ENCODE results near the gene NDUFAF8.

The NDUFAF8 gene

DNA sequence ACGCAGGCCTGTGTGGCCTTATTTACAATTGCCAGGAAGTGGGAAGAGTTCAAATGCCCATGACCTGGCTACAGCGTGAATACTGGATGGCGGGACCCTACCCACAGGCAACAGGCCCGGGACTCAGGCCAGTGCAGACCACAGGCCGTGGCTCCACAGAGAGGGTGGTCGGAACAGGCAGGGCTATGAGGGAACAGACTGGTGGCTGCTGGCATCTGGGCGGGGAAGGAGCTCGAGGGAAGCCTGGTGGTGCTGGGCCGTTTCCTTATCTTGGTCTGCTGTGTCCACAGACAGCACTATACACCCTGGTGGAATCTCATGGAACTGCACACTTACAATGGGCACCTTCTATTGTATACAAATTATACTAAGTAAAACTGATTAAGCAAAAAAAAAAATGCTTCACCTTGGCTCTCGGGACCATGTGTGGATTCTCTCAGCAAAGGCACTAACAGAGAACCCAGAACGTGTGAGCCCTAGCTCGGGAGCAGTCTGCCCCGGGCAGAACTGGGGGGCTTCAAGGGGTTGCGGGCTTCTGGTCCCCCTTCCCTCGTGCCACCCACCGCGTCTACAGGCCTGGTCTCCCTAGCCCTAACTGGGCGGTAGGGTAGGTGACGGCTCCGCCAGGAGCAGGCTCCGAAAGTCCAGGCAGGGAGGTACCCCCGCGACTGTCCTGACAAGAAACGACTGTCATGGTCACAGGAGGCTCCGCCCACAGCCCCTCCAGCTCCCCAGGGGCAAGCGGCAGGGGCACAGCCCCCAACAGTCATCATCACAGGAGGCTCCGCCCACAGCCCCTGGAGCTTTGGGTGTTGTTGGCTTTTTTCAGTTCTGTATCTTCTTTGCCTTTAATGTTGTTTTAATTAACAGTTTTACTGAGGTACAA, 38.2 kb upstream of the NDUFAF8 start:
- peak; percentile 40 for DNase-seq (ENCODE audit: insufficient read length, low spot score)
- FAIRE-seq = no peak

DNA sequence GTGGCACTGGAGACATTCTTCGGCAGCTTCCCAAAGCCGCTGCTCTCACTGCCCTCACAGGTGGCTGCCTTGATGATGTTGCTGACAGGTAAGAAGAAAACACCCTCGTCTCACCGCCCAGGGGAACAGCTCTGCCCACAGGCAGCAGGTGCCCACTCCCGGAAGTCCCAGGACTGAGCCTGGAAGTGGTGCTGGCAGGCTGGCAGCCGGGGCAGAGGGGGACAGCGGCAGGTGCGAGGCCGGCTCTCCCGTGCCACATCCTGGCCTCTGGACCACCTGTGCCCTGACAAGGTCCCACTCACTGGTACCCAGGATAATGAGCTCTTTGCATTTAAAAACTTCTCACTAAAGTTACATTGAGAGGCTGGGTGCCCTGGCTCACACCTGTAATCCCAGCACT, 36.8 kb upstream of the NDUFAF8 start:
- DNase-seq (ENCODE audit: insufficient read length, low spot score) (no peak), FAIRE-seq (no peak)

DNA sequence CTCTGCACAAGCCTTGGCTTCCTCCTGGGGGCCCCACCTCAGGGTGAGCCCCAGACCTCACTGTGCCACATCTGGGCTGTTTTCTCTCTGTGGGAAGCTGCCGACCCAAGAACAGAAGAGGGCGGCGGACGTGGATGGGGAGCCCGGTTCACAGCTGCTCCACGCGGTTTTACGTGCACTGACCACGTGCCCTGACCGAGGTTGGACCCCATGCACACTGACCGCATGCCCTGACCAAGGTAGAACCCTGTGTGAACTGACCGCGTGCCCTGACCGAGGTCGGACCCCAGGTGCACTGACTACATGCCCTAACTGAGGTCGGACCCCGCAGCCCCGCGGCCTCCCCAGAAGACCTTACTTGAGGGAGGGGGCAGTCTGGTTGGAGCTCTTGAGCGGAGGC, 36.0 kb upstream of the NDUFAF8 start:
- no peak for FAIRE-seq
- no peak for DNase-seq (ENCODE audit: insufficient read length, low spot score)

DNA sequence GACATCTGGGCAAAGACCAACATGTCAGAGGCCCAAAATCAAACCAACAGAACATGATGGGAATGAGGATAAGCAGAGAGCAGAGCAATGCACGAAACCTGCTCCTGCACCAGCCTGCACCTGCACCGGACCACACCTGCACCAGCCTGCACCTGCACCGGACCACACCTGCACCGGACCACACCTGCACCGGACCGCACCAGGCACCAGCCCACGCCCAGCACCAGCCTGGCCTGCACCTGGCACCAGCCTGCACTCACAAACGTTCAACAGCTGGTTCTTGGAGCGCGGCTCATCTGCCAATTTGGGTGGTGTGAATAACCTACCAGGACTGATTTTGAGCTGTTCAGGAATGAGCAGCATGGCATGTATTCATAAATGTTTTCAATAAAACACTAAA, 34.5 kb upstream of the NDUFAF8 start:
- FAIRE-seq (no peak), DNase-seq (ENCODE audit: insufficient read length, low spot score) (no peak)

DNA sequence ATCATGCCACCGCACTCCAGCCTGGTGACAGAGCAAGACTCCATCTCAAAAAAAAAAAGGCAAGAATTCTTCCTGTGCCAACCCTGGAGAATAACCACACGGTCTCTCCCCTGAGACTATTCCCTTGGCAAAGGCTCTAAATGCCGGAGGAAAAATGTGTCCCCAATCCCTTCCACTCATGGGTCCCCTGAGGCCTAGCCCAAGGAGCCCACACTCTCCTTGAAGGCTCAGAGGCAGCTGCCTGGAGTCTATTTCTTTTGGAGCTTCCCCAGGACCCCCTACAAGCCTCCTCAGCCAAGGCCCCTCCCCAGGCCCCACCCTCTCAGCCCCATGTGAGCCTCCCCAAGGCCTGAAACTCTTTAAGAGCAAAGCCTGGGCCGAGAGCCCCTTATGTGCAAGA, 33.0 kb upstream of the NDUFAF8 start:
- no peak for FAIRE-seq
- DNase-seq (ENCODE audit: insufficient read length, low spot score) = no peak

DNA sequence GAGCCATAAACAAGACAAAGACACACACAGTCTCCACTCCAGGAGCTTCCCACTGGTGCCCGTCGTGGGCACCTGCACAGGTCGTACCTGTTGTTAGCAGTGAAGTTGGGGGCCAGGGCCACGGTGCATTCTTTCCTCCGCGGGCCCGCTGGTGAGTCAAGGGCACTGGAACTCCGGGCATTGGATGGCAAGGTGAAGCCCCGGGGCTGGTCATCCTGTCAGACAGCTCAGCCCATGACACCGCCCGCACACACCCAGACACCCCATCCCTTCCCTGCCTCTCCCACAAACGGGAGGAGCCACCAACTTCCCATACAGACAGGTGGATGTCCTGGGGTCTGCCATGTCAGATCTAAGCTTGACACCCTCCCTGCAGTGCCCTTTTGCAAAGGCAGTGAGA, 32.5 kb upstream of the NDUFAF8 start:
- no peak for FAIRE-seq
- no peak for DNase-seq (ENCODE audit: insufficient read length, low spot score)

DNA sequence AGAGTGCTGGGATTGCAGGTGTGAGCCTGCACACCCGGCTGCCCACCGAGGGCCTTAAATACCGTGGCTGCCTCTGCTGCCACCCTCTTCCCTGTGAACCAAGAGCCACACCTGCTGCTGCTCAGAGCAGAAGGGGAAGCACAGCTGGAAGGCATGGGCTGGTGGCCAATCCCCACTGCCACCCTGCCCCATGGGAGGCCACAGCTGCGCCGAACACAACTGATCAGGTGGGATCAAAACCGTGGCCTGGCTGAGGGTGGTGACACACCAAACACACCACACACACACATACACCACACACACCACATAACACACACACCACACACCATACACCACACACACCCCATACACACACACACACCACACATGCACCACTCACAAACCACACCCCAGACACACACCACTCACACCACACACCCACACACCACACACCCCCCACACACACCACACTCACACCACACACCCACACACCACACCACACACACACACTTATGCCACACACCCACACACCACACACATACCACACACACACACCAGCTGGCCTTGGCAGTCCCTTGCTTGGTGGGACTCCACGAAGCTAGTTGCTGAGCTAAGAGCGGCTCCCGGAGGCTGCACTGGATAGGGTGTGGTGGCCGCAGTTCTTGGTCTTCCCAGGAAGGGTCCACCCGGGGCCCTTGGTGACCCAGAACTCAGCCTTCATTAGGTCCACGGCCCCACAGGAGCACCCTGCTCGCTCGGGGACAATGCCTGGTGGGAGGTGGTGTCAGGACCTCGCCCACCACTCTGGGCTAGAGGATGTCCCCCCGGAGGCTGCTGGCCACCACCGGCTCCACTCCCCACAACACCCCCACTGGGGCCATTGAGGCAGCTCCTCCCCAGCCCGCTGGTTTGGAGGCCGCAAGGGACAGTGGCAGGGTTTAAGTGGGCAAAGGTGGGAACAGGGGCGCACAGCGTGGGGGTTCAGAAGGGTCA, 31.2 kb upstream of the NDUFAF8 start:
- no peak for DNase-seq (ENCODE audit: insufficient read length, low spot score)
- FAIRE-seq = peak; percentile 98

DNA sequence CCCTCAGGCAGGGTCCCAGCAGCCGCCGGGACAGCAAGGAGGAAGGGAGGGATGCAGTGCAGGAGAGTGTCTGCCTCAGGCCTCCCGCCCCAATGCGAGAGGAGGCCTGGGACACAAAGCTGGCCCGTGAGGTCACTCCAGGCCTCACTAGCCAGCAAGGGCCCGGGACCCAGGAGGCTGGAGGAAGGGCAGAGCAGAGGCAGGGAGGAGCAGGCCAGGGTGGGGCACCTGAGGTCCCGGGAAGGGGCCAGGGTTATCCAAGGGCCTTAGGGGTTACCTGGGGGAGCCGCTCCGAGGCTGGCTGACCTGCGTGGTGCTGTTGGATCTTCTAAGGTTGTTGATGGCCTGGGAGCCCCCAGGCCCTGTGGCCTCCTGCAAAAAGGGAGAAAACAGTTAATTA, 30.5 kb upstream of the NDUFAF8 start:
- no peak for FAIRE-seq
- DNase-seq (ENCODE audit: insufficient read length, low spot score) = no peak

DNA sequence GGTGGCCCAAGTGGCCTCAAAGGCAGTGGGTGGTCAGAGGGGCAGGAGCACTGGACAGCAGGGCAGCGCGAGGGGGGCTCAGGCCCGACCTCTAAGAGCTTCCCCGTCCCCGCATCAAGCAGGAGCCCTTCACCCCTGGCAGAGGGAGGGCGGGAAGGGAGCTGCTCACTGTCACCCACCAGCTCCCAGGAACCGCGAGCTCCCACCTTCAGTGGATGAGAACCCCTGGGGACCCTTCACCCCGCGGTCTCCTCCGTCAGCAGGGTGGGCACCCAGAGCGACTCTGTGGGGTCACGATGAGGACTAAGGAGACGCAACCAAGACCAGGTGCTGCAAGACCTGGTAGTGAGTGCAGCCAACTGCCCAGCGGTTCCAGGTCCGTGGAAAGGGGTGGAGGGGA, 30.0 kb upstream of the NDUFAF8 start:
- DNase-seq (ENCODE audit: insufficient read length, low spot score) (no peak), FAIRE-seq (no peak)

DNA sequence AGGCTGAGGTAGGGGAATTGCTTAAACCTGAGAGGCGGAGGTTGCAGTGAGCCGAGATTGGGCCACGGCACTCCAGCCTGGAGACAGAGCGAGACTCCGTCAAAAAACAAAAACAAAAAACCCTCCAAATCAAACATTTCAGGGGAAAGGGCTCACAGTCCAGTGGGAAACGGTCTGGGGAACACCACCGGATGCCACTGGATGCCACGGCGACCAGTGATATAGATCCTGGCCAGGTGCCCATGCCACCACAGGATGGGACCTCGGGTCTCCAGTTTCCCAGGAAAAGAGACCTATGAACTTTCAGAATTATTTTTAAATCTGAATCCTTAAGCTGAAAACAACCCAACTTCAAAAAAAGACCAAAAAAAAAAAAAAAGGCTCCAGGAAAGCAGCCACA, 28.7 kb upstream of the NDUFAF8 start:
- no peak for DNase-seq (ENCODE audit: insufficient read length, low spot score)
- FAIRE-seq = no peak

DNA sequence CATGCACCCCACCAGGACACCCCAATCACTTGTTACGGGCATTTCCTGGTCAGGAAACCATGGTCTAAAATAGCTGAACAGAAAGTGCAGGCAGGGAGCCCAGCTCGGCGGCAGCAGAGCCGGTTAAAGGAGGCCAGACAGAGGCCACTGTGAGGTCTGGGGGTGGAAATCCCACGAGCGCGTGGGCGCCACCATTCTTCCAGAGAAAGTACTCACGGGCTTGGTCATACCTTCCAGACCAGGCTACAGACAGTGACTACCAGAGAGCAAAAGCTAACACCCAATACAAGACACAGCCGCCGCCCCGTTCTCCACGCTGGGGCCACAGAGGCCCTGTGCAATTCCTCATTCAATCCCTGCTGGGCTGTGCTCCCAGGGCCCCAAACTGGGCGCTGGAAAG, 28.2 kb upstream of the NDUFAF8 start:
- FAIRE-seq (no peak), DNase-seq (ENCODE audit: insufficient read length, low spot score) (no peak)

DNA sequence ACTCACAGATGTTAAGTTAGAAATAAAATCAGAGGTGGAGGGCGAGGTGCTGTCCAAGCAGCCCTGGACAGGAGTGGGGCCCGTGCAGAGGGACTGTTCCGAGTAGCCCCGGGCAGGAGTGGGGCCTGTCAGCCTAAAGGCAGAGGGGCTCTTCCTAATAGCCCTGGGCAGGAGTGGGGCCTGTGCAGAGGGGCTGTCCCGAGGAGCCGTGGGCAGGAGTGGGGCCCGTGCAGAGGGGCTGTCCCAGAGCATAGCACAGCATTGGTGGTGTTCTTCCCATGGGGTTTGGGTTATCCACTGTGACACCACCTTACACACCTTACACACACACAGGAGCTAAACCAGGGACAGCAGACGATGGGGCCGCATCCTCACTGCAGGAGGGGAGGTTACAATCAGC, 26.8 kb upstream of the NDUFAF8 start:
- DNase-seq (ENCODE audit: insufficient read length, low spot score) (no peak), FAIRE-seq (no peak)

DNA sequence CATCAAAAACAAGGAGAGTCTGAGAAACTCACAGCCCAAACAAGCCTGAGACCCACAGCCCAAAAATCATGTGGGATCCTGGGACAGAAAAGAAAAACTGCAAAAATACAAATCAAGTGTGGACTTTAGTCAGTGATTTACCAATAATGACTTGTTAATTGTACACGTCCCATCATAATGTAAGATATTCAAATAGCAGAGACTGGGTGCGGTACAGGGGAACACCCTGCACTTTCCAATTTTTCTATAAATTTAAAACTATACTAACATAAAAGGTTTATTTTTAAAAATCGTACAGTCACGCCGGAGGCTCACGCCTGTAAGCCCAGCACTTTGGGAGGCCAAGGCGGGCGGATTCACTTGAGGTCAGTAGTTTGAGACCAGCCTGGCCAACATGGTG, 25.1 kb upstream of the NDUFAF8 start:
- FAIRE-seq = no peak
- DNase-seq (ENCODE audit: insufficient read length, low spot score) = no peak

DNA sequence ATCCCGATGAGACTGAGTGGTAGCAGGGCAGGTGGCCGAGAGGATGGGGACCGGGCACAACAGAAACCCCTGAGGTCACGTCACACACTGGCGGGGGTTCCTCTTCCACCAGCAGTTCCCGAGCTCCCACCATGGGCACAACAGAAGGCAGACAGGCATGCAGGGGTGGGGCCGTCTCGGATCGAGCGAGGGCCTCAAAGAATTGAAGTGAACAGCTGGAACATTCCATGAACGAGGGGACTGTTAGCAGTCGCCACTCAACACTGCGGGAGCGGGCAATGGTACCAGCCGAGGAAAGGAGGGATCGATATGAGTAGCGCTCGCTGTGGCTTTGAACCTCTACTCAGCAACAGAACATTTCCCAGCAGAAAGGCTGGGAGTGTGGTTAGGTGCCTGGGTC, 21.6 kb upstream of the NDUFAF8 start:
- DNase-seq (ENCODE audit: insufficient read length, low spot score) (no peak), FAIRE-seq (no peak)

DNA sequence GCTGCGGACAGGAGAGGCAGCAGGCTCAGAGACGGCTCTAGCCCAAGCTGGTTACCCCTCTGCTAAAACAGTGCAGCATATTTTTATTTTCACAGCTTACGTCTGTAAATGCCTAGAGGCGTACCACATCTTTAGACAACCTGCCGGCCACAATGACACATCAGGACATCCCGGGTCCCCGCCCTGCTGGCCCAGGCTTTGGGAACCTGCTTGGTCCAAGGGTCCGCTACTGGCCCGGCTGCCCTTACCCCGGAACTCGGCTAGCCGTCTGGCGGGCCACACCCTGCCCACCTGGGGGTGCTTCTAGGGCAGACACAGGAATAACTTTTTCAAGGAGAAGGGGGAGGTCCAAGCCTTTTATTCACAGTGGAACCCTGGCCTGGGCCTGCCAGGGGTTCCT, 20.7 kb upstream of the NDUFAF8 start:
- no peak for FAIRE-seq
- no peak for DNase-seq (ENCODE audit: insufficient read length, low spot score)

DNA sequence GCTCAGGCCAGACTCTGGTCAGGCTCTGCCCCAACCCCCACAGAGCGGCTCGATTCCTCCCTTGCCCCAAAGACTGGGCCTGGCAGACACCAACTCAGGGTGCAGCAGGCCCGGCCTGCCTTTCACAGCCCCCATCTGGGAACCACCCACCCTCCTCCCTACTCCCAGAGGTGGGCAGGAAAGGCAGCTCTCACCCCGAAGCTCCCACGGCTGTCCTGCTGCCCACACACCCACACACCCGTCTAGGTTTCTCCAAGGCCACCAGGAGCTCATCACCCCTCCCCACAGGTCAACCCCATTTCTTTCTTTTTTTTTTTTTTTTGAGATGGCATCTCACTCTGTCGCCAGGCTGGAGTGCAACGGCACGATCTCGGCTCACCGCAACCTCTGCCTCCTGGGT, 20.1 kb upstream of the NDUFAF8 start:
- no peak for FAIRE-seq
- DNase-seq (ENCODE audit: insufficient read length, low spot score) = no peak

DNA sequence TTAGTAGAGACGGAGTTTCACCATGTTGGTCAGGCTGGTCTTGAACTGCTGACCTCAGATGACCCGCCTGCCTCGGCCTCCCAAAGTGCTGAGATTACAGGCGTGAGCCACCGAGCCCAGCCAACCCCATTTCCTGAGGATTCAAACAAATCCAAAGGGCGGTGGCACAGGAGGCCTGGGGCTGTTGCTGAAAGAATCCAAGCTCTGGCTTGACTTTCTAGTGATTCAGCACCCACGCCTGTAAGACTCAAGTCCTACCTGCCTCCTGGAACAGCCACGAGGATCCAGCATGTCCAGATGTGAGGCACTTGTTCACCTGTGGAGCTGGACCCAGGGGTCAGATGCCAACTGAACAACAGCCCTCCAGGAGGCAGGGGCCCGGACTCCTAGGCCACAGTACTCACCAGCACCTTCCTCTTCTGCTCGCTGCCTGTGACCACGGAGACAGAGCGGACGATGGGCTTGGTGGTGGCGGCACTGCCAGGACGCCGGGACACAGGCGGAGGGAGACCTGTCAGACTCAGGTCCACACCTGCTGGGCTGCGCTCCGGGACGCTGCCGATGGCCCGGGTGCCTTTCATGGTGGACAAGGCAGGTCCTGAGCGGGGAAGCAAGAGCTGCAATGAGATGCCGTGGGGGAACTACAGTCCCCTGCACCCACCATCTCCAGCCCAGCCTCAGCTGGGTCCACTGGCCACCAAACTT, 19.5 kb upstream of the NDUFAF8 start:
- DNase-seq (ENCODE audit: insufficient read length, low spot score) (no peak), FAIRE-seq (no peak)

DNA sequence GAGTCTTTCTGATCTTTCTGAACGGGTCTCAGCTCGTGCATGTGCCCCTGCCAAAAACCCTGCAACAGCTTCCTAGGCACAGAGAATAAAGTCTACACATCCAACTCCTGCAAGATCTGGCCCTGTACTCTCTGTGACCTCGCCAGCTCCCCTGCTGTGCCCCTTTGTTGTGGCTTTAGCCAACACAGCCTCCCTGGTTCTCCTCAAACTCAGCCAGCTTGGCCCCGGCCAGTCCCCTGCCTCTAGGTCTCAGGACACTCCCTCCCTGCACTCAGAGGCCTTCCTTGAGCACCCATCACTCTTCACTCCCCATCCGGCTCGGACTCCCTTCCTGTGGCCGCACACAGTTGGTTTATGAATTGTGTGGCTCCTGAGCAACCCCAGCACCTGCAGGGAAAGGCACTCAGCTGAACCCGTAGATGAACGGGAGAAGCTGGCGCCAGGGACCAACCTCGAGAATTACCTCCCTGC, 17.7 kb upstream of the NDUFAF8 start:
- DNase-seq (ENCODE audit: insufficient read length, low spot score) (no peak), FAIRE-seq (no peak)

DNA sequence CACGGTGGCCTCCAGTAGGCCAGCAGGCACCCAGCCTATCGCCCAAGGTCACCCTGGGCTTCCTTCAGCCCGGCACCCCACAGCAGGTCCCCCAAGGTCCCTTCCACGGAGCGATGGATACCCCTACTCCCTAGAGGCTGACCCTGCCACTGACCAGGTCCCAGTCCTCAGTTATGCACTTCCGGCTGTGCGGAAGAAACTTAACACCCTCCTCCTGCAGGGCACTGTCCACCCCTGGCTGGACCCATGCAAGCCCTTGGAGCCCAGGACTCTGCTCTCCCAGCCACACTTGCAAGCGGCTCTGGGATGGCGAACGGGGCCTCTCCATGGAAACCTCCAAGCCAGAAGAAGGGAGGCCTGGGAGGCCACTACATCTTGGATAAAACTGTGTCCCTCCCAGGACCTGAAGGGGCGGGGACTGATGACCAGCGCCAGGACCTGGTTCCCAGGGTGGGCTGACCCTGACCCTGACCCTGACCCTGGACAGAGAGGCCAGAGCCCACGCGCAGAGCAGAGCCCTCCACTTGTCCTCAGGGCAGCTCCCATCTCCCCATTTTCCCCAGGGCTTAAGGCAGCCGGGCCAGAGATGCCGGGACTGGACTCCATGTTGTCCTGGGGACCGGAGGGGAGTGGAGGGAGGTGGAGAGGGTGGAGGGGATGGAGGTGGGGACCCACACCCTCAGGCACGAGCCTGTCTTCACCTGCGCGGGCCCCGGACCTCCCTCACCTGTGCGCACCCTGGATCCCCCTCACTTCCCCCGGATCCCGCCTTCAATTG, 17.1 kb upstream of the NDUFAF8 start:
- FAIRE-seq = no peak
- DNase-seq (ENCODE audit: insufficient read length, low spot score) = no peak

DNA sequence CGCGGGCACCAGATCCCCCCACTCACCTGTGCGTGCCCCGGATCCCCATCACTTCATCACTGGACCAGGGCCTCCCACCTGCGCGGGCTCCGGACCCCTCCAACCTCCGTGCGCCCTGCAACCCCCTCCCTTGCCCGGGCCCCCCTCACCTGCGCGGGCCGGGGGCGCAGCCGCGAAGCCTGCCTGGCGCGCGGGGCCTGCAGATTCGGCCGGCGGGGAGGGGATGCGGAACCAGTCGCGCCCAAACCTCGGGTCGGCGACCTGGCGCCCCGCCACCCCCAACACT, 16.6 kb upstream of the NDUFAF8 start:
- DNase-seq (ENCODE audit: insufficient read length, low spot score) (no peak), FAIRE-seq (no peak)
